ENCODE measurements around the gene COPB2. TPM values are rescaled to one million over a fixed set of nuclear protein-coding genes. Genes with fewer than 3 reads are reported as not detected.
"Not testable (repeated sequence)": the region's sequence is repeated elsewhere in the genome, so short reads cannot be mapped to it uniquely, and the experiment has no call there.

Gene COPB2
- total RNA-seq, 1 donor from 2014 or later = 171 TPM

DNA sequence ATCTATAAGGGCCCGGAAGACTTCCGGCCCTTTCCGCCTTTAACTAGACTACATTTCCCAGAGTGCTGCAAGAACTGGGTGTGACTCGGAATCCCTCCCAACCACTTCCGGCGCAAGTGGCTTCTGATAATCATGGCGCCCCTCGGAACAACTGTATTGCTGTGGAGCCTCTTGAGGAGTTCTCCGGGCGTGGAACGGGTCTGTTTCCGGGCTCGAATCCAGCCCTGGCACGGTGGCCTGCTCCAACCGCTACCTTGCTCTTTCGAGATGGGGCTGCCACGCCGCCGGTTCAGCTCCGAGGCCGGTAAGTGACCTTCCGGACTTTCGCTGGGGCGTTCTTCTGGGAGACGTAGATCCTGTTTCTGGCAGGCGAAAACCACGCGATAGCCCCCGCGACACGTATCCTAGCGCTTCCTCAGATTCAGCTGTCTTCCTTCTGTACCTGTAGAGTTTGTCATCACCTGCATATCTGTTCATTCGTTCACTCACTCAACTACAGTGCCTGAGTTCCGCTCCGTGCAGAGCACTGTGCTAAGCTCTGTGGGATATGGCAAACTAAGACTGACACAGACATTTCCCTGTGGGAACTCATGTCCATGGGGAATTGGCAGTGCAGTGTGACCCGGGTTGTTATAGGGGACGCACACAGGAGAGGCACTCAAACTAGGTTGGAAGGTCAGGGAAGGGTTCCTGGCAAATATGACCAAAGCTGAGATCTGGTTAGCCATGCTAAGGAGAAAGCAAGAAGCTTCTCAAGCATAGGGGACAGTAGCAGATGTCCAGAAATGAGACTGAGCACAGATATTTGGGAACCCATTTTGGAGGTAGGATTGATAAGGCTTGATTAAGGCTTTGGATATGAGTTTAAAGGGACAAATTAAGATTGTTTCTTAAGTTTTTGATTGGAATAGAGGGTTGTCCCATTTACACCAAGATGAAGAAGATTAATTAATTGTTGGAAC is 45.3 kb downstream of the COPB2 start, which contains the start of gene MRPS22:
Gene MRPS22 (plus strand): TSS at position 126 of the 962 bp plus-strand sequence. CDS start 7 bp downstream, at position 133.
- peak within 1 kb of the TSS; percentile 79 for H3K4me3 ChIP-seq (ENCODE audit: low read depth, low read length)
- peaks cover 3% of the 10 kb centered on the region for H3K36me3 ChIP-seq (ENCODE audit: control insufficient read depth, insufficient read depth, low read length)
- DNase-seq (ENCODE audit: low read depth) = peak; percentile 85
- TF ChIP-seq, protein P1, sequence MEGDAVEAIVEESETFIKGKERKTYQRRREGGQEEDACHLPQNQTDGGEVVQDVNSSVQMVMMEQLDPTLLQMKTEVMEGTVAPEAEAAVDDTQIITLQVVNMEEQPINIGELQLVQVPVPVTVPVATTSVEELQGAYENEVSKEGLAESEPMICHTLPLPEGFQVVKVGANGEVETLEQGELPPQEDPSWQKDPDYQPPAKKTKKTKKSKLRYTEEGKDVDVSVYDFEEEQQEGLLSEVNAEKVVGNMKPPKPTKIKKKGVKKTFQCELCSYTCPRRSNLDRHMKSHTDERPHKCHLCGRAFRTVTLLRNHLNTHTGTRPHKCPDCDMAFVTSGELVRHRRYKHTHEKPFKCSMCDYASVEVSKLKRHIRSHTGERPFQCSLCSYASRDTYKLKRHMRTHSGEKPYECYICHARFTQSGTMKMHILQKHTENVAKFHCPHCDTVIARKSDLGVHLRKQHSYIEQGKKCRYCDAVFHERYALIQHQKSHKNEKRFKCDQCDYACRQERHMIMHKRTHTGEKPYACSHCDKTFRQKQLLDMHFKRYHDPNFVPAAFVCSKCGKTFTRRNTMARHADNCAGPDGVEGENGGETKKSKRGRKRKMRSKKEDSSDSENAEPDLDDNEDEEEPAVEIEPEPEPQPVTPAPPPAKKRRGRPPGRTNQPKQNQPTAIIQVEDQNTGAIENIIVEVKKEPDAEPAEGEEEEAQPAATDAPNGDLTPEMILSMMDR (IDR thresholded peaks at IDR 0.05; ENCODE audit: insufficient read depth, low read length, severe bottlenecking) = no peak
- FAIRE-seq = no peak
- peaks cover 2% of the 10 kb centered on the region for H3K27me3 ChIP-seq (ENCODE audit: control insufficient read depth, insufficient read depth, low read length)

DNA sequence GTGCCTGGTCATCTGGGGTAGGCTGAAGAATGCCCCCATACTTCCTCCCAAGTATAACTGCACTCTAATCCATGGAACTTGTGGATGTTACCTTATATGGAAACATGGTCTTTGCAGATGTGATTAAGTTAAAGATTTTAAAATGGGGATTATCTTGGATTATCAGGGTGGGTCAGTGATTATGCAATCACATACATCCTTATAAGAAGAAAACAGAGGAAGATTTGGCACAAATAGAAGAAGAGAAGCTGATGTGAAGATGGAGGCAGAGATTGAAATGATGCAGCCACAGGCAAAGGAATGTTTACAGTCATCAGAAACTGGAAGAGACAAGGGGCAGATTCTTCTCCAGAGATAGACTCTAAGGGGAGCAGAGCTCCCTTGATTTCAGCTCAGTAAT is 47.4 kb downstream of the COPB2 start:
- DNase-seq (ENCODE audit: low read depth) (no peak), FAIRE-seq (no peak)
- H3K27me3 ChIP-seq (ENCODE audit: control insufficient read depth, insufficient read depth, low read length) = peaks cover 2% of the 10 kb centered on the region
- peaks cover under 1% of the 10 kb centered on the region for H3K36me3 ChIP-seq (ENCODE audit: control insufficient read depth, insufficient read depth, low read length)
- TF ChIP-seq, protein P1 (IDR thresholded peaks at IDR 0.05; ENCODE audit: insufficient read depth, low read length, severe bottlenecking) = no peak
- no peak overlapping the region for H3K4me3 ChIP-seq (ENCODE audit: low read depth, low read length)

DNA sequence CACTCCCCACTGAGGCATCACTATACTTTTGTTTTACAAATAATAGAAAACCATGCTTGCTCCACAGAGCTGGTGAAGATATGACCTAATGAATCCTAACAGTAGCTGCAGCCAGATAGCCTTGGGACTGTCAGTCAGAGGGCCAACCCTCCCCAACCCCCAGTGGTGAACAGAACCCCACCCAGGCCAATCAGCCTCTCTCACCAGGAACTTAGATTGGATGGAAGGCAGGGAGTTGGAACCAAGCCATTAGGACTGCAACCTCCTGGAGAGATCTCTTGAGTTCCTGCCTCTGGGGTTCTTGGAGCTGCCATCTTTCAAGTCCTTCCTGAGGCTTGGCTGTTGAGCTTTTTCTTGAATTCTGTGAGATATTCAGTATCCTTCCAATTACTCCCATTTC is 48.7 kb downstream of the COPB2 start:
- peaks cover 2% of the 10 kb centered on the region for H3K27me3 ChIP-seq (ENCODE audit: control insufficient read depth, insufficient read depth, low read length)
- DNase-seq (ENCODE audit: low read depth) (no peak), FAIRE-seq (no peak)
- no peaks in the 10 kb centered on the region for H3K36me3 ChIP-seq (ENCODE audit: control insufficient read depth, insufficient read depth, low read length)
- no peak overlapping the region for H3K4me3 ChIP-seq (ENCODE audit: low read depth, low read length)
- TF ChIP-seq, protein P1 (IDR thresholded peaks at IDR 0.05; ENCODE audit: insufficient read depth, low read length, severe bottlenecking) = no peak

GRCh38 chr3:139339219-139339906 is 50.1 kb downstream of the COPB2 start:
- TF ChIP-seq, protein P1 (IDR thresholded peaks at IDR 0.05; ENCODE audit: insufficient read depth, low read length, severe bottlenecking) = no peak
- H3K4me3 ChIP-seq (ENCODE audit: low read depth, low read length) = no peak overlapping the region
- DNase-seq (ENCODE audit: low read depth) = no peak
- FAIRE-seq = no peak
- H3K27me3 ChIP-seq (ENCODE audit: control insufficient read depth, insufficient read depth, low read length) = peaks cover 2% of the 10 kb centered on the region
- no peaks in the 10 kb centered on the region for H3K36me3 ChIP-seq (ENCODE audit: control insufficient read depth, insufficient read depth, low read length)

- DNase-seq (ENCODE audit: low read depth) (no peak), FAIRE-seq (no peak)
- peaks cover 2% of the 10 kb centered on the region for H3K27me3 ChIP-seq (ENCODE audit: control insufficient read depth, insufficient read depth, low read length)
- no peak overlapping the region for H3K4me3 ChIP-seq (ENCODE audit: low read depth, low read length)
- TF ChIP-seq, protein P1 (IDR thresholded peaks at IDR 0.05; ENCODE audit: insufficient read depth, low read length, severe bottlenecking) = no peak
- no peaks in the 10 kb centered on the region for H3K36me3 ChIP-seq (ENCODE audit: control insufficient read depth, insufficient read depth, low read length)
Observed at GRCh38 chr3:139338405-139338804, 51.0 kb downstream of the COPB2 start.

DNA sequence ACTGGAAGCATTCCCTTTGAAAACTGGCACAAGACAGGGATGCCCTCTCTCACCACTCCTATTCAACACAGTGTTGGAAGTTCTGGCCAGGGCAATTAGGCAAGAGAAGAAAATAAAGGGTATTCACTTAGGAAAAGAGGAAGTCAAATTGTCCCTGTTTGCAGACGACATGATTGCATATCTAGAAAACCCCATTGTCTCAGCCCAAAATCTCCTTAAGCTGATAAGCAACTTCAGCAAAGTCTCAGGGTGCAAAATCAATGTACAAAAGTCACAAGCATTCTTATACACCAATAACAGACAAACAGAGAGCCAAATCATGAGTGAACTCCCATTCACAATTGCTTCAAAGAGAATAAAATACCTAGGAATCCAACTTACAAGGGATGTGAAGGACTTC is 54.8 kb downstream of the COPB2 start:
- not testable (repeated sequence) for H3K36me3 ChIP-seq (ENCODE audit: control insufficient read depth, insufficient read depth, low read length); H3K27me3 ChIP-seq (ENCODE audit: control insufficient read depth, insufficient read depth, low read length); FAIRE-seq

More for the DNA sequence above, 54.8 kb downstream of the COPB2 start:
- not testable (repeated sequence) for H3K4me3 ChIP-seq (ENCODE audit: low read depth, low read length); DNase-seq (ENCODE audit: low read depth)
